ENCODE data around the gene LARGE1.

Gene LARGE1

DNA sequence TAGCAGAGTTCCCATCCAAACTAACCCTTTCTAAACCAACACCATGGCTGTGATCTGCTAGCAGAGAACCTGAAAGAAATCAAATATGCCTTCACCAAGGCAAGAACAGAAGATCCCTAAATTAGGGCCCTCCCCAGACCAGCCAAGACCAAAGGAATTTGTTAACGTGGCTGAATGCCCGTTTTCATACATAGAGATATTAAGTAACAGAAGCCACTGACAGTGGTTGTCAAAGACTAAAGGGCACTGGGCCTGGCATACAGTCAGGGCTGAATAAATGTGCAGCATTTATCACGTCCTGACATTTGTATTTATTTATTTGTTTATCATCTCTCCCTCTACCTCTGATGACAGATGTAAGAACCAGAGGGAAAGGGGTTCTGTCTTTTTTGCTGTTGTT is 271.8 kb downstream of the LARGE1 start:
- no peak for DNase-seq

DNA sequence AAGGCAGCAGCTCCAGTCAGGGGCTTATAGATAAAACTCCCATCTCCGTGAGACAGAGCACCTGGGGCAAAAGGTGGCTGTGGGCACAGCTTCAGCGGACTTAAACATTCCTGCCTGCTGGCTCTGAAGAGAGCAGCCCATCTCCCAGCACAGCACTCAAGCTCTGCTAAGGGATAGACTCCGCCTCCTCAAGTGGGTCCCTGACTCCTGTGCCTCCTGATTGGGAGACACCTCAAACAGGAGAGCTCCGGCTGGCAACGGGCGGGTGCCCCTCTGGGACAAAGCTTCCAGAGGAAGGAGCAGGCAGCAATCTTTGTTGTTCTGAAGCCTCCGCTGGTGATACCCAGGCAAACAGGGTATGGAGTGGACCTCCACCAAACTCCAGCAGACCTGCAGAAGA is 279.4 kb downstream of the LARGE1 start:
- no peak for DNase-seq

DNA sequence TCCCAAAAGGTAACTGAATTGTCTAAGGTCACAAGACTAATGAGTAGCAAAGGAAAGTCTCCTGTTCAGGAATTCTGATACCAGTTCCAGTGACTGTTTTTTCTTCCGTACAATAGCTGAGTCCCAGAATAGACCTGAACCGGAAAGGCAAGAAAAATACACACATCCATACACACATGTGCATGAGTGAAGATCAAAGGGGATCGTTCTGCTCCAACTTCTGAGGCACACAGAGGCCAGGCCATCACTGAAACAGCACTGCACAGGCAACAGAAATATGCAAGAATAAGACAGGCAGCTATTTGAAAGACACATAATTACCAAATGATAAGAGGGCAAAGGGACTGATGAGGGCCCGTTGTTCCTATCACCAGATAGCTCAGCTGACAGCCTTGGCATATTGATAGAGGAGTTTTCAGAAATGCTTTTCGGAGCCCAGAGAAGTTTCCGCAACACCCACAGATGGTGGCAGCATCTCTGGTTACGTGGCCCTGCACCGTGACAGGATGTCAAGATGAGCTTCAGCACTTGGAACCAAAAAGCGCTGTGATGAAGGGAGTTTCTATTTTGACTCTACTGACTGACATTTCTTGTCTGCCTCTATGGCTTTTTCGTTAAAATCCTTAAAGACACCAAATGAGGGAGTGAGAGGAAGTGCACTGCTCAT is 280.6 kb downstream of the LARGE1 start:
- no peak for DNase-seq

DNA sequence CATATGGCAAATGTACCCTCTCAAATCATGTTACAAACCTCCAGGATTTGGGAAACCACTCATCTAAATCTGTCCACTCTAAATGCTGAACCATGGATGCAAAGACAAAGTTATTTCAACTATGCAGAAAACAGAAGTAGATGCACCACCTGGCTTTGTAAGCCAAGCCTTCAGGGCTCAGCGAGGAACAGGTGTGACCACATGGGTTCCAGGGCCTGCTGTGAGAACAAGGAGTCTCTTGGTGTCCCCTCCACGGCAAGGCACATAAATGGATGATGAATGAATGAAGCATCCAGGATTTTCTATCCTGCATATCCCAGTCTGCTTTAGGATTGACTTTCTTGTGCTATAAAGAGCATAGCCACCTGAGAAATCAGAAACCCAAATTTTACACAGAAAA is 284.5 kb downstream of the LARGE1 start:
- no peak for DNase-seq

DNA sequence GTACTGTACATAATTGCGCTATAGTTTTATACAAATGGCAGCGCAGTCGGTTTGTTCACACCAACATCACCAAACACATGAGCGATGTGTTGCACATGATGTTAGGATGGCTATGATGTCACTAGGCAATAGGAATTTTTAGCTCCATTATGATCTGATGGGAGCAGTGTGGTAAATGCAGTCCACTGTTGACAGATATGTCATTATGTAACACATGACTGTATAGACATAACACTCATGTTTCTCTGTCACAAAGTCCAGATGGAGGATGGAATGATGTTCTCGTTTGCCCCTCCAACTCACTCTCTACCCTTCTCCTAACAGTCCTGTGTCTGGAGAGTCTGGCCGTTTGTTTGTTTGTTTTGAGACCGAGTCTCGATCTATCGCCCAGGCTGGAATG is 288.5 kb downstream of the LARGE1 start:
- no peak for DNase-seq

DNA sequence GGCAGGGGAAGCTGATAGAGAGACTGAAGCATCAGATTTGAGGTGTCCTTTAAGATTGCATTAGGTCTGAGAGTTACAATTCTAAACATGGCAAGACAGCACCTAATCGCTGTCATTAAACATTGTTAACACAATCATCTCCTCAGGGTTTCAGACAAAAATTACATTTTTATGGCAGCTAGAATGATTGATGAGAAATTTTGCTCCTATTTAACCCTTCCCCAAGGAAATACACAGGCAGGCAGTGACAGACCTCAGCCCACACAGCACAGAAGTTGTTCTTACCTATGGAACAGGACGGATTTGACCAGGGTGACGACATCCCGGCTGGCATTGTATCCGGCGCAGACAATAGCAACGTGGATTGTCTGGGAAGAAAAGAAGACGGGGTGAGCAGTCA is 294.3 kb downstream of the LARGE1 start:
- DNase-seq, result no peak

DNA sequence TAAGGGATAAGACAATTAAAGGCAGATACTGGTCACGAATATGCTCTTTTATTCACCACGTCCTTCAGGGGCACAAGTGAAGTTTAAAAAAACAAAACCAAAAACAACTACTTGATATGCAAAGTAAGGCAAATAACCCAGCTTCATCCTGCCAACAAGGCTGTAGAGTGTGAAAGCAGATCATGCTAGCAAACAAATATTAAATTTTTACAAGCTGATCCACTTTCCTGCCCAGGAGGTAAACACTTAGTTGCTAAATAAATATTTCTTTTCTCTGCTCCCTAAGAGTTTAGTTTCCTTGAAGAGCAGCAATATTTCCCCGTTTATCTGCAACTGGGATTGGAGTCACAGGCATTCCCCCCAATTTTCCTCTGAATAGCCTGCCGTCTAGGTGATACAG is 300.2 kb downstream of the LARGE1 start:
- no peak for DNase-seq

DNA sequence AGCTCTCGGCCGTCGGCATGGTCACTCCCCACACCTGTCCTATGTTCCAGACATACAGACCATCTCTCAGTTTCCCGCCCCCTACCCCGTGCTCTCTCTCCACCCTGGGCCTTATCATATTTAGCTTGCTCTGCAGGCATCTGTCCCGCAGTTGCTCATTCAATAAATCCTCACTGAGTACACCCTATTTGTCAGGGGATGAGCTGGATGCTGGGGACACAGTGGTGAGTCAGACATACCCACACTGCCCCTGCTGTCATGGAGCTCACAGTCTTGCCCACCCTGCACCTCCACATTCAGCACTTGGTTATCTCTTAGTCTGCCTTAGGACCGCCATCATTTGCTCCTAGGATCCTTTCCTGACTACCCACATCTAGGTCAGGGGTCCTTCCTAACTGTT is 313.8 kb downstream of the LARGE1 start:
- DNase-seq, result no peak

DNA sequence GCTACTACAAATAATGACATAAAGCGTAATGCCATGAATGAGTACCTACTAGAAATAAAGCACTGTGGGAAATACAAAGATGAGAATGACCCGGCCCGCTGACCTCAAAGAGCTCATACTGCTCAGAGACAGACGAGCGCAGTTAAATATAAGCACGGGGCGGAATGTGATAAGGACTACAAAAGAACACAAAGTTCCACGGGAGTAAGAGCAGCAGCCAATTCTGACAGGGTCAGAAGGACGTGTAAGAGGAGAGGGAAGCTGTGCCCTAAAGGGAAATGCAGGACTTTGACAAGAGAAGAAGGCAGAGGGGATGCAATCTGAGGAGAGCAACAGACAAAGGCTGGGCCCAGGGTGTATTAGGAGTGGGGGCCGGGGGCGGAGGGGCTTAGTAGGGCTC is 314.6 kb downstream of the LARGE1 start:
- no peak for DNase-seq

DNA sequence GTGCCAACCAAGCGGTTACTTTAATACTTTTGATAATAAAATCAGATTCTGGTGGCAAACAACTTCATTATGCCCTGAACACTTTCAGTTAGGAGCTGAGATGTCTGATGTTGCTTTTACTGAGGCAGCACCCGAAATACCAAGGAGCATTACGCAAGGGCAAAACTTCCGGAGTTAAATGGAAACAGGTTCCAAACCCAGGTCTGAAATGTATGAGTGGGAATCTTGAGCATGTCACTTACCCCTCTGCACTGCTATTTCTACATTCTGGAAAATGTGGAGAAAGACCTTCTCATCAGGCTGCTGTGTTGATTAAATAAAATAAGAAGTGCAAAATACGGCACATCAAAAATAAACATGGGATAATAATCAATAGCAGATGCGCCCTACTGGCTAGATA is 315.1 kb downstream of the LARGE1 start:
- no peak for DNase-seq

DNA sequence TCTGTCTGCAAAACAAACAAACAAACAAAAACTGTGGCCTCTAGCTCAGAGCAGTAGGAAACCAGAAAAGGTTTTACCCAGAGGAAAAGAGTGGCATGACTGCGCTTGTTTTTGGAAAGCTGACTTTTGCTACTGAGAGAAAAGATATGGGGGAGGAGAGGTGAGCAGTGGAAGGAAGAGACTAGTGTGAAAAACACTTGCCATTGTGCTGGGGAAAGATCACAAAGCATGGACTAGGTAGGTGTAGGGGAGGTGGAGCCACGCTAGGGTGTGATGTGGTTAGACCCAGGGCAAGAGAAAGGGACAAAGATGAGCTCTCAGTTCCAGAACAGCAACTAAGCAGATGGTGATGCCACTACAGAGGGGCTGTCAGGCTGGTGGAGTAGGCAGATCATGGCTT is 319.2 kb downstream of the LARGE1 start:
- no peak for DNase-seq

DNA sequence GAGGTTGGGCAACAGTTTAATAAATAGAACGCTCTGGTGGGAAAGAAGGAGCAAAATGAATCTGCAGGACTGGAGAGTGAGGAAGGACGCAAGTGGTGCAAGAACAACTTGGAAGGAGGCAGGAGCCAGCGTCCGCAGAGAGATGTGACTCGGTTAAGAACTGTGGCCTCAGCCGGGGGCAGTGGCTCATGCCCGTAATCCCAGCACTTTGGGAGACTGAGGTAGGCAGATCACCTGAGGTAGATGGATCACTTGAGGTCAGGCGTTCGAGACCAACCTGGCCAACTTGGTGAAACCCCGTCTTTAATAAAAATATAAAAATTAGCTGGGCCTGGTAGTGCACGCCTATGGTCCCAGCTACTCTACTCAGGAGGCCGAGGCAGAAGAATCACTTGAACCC is 319.7 kb downstream of the LARGE1 start:
- DNase-seq, result no peak

DNA sequence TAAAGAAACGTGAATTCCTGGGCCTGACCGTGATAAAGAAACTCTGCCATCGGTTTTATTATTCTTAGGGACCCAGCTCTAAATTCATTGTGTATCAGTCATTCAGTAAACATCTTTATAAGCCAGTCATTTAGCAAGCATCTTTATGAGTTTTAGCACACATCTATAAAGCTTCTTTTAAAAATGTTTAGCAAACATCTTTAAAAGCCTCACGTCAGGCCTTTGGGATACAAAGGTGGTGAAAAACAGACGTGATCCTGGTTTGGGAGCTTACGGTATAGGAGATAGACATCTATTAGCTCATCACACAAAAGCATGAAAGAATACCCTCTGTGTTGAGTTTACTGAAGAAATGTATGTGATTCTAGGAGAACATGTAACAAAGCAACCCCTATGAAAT is 320.2 kb downstream of the LARGE1 start:
- DNase-seq, result no peak

DNA sequence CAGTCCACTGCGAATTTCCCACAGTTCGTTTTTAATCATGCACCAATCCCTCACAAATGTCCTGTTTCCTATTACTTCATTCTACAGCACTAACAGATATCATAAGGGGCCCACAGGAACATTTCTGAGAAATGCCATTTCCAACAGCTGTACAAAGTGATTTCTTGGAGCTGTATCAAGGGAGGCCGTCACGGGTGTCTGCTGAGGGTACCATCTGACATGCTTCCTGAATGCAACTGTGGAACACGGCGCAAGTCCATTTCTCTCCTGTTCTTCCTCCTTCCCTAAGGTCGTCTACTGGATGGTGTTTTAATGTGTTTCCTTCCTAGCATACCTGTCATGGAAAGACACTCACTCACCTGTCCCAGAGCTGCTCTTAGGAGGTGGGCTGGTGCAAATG is 320.7 kb downstream of the LARGE1 start:
- DNase-seq, result no peak

DNA sequence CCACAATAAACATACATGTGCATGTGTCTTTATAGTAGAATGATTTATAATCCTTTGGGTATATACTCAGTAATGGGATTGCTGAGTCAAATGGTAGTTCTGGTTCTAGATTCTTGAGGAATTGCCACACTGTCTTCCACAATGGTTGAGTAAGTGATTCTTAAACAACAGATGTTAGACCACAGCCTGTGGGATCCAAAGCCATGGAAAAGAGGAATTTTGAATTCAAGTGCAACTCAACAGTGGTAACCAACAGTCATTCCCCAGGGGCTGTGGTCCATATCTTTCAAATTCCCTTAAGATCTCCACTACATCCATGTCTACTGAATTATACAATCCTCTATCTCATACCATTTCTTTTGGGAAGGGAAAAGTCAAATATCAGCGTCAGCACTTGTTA is 321.5 kb downstream of the LARGE1 start:
- no peak for DNase-seq

DNA sequence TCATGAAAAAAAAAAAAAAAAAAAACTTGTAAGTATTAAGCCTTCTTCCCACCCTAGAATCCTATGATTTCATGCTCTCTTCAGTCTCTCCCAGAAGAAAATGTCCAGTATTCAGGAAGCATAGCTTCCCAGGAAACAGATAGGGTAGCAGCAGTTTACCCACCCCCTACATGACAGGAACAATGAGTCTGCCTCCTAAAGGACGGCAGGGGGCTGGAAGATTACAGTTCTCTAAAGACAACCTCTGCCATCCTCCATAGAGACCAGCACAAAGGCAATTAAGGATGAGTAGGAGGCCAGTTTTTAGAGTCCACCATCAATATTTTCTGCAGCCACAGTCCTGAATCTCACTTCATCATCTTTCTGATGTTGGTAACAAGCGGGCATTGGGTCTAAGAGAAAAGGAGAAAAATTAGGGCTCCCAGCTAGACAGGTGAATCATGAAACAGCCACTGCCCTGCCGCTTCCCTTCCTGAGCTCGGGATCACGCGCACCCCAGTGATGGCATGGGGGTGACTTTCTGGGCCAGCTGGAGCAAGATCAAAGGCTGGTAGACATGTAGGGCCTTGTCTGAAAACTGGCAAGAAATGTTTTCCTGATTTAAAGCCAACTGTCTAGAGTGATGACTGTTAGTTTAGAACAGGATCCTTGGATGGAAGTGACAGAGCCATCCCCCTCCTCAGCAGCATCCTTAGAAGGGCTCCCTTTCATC is 322.8 kb downstream of the LARGE1 start:
- no peak for DNase-seq

DNA sequence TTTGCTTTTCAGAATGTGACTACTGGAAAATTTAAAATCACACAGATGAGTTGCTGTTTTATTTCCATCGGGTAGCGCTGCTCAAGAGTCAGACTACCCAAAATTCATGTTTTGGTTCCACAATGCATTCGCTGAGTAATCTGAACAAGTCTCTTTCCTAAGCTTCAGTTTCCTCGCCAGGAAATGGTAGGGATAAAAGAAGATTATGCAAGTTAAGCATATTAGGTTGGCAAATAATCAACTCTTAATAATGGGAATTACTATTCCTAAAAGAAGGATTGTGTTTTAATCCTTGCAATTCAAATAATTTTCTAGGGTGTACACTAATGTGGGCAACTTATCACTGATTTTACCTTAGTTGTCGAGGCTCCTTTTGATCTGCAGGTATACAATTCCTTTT is 326.5 kb downstream of the LARGE1 start:
- no peak for DNase-seq

DNA sequence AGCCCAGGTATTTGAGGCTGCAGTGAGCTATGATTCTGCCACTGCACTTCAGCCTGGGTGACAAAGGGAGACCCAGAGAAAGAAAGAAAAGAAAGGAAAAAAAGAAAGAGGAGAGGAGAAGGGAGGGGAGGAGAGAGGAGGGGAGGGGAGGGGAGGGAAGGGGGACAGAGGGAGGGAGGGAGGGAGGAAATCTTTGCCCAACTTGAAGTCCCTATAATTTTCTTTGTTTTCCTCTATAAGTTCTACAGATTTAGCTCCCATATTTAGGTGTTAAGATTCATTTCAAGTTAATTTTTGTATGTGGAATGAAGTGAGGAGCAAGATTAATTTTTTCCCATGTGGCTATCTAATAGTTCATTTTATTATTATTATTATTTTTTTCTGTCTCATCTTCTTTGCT is 328.3 kb downstream of the LARGE1 start:
- no peak for DNase-seq

DNA sequence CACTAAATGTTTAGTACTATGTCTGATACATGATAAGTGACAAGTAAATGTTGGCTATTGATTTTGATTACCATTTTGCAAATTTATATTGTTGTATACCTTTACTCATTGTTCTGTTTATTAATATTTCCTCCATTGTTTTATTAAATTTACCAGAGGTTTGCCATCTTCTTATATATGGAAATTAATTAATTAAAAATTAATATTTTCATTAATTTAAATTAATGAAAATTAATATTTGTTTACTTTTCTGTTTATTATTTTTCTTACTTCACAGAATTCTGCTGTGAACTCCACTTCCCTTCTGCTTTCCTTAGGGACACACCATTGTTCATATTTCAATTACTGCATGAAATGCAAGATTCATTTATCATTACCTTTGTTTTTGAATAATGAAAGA is 331.0 kb downstream of the LARGE1 start:
- DNase-seq, result no peak

DNA sequence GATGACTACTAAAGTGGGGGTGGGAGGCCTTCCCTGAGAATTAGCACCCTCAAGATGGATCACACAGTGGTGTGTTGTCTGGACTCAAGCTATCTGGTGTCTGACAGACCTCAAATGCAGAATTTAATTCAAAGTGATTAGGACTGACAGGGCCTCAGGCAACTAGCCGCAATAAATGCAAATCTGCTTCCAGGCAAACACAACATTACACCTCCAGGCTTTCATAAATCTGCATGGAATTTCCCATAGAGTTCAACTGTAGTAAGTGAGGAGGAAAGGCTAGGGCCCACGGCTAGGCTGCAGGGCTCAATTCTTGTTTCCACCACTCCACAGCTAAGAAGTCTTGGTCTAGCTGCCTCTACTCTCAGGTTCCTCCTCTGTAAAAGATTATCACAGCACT is 331.4 kb downstream of the LARGE1 start:
- no peak for DNase-seq

DNA sequence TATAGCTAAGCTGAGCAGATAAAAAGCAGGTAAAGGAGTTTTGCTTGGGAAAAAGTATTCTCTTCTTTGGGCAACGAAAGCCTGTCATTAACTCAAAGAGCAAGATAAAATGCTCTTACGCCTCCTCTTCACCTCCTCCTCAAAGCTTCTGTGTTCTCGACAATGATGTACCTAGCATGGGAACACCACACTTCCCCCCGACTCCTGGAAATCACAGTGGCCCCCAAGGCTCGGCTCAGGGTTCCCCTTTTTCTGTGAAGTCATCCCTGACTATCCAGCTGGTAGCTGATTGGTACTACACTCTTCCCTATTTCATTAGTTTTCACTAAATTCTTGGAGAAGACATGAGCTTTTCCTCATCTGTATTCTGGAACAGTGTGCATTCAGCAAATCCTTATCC is 336.1 kb downstream of the LARGE1 start:
- DNase-seq, result no peak

DNA sequence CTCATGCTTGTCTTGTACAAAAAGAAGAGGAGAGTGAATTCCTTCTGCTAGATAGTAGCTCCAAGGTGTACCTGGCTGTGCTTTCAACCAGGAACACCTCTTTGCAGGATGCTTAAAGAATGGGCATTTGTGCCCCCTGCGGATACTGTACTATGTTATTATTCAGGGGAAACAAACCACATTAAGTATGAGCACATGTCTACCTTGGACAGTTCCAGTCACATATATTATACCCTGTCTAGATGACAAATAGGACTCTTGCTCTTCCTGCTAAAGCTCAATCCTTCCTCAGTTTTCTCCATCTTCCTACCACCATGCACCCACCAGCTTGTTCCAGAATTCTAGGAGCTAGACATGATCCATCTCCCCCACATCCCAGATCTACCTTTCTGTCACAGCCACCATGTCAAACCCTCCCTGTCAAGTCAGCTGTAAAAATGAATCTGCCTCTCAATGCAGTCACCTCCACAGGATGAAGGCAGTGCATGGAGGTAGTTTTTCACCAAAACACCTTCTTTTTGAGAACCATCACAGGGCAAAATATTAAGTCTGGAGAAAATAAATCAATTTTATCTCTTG is 337.4 kb downstream of the LARGE1 start:
- no peak for DNase-seq

DNA sequence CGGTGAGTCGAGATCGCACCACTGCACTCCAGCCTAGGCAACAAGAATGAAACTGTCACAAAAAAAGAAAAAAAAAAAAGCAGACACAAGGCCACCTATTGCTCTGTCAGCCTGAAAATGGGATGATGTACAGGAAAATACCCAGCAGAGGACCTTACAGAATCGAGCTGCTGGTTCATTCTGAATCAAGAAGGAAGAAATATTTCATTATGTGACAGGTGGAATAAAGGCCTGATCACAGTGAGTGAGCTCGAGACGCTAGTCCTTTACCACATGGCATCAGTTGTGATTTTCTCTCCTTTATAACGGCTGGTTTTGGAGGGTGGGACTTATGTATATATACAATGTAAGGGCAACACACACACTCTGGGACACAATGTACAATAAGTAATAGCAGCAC is 340.0 kb downstream of the LARGE1 start:
- no peak for DNase-seq

DNA sequence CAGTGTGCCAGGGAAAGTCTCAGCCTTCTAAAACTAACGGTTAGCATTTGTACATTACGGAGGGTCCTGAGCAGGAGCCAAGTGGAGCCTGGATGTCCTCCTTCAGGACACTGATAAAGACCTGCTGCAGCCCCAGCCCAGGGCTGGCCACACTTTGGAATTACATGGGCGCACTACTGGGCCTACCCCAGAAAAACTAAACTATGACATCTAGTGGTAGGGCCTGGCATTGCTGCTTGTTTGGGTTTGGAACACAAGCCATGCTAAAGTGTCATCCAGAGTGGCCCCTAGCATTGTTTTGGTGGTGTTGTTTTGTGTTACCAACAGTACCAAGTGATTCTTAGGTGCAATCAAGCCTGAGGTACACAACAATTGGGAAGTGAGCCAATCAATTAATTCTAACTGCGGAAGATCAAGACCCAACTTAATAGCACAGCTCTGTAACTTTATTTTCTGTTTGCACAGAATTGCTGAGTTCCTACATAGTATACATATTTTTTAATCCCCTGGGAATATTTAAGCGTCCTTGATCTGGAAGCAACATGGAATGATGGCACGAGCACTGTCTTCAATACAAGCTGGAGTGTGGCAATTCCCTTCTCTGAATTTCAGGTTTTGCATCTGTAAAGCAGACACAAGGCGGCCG is 340.7 kb downstream of the LARGE1 start:
- DNase-seq, result peak; percentile 19

Measured in CD4-positive, alpha-beta T cell treated with Interleukin-12 subunit alpha and Interleukin-12 subunit beta, for 1 hour (primary cell).